Transverse colon (tissue), 3 donors: Measurements from ENCODE around the gene TCF7L2.

ENCODE experiments used
- CTCF ChIP-seq, 5 experiments: fragments of 200-600 bp in 3 of 5; fragments of 450-650 bp in 2 of 5; sonication (generic) in 3 of 5; IDR thresholded peaks; 1 replicate in 2 of 5; 2 replicates in 3 of 5; pipeline ENCODE4 v1.5.1; 2016 to 2017; ENCODE audit warnings: antibody characterized with exemption in 5 of 5, inconsistent platforms in 3 of 5, mild to moderate bottlenecking in 2 of 5, moderate library complexity in 1 of 5
- EP300 ChIP-seq: sonication (generic); formaldehyde crosslinking; IDR thresholded peaks from one replicate; pipeline ENCODE4 v1.6.1; 2017; ENCODE audit warnings: antibody characterized with exemption, low read depth

GRCh38 chr10:113138937-113139585 lies 189.0 kb downstream of the TCF7L2 start:
- TF ChIP-seq EP300 (no peak), CTCF (IDR thresholded peaks at IDR 0.05) (no peak)
